AG09319 (cell line): ENCODE data around the gene ZNF692.

Source experiments
- DNase-seq: peaks from one replicate; pipeline ENCODE4 v3.0.0-alpha.2; 2010; ENCODE audit warnings: low read depth; ENCODE audit errors: extremely low read depth
- TF ChIP-seq, protein P1 (sequence below): IDR thresholded peaks from 2 replicates; pipeline ENCODE4 v1.5.1; 2011; ENCODE audit warnings: low read depth, mild to moderate bottlenecking, inconsistent platforms, low read length, moderate library complexity

ZNF692 gene

DNA sequence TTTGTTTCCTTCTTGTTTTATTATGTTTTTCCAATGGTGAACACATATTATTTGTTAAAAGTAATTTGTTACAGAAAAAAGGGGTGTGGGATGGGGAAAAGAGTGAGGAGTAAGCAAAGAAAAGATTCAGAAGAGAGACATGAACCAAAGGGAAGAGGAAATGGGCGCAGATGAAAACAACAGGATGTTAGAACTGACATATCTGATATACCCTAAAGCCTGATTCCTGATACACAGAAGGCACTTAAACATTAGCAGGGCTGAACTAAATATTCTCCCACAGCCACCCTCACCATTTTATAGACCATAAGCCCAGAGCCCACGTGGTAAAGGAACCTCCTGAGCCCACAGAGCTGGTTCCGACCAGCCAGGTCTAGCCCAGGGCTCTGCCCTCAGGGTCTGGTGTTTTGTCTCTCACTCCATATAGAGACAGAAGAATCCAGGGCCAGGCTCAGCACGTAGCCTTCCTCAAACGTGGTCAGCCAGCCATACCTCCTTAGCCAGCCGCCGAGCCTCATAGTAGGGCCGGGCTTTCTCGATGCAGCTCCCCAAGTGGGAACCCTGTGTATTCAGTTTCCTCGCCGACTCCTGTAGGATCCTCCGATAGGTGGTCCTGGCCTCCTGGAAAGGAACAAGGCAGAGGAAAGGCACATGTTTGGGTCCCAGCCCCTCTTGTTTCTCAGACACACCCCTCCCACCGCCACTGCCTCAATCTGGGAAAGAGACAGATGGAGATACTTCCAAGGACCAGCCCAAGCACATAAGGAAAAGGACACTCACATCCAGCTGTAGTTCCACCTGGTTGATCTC is 42.6 kb downstream of the ZNF692 start:
- DNase-seq: no peak
- TF ChIP-seq, protein P1, sequence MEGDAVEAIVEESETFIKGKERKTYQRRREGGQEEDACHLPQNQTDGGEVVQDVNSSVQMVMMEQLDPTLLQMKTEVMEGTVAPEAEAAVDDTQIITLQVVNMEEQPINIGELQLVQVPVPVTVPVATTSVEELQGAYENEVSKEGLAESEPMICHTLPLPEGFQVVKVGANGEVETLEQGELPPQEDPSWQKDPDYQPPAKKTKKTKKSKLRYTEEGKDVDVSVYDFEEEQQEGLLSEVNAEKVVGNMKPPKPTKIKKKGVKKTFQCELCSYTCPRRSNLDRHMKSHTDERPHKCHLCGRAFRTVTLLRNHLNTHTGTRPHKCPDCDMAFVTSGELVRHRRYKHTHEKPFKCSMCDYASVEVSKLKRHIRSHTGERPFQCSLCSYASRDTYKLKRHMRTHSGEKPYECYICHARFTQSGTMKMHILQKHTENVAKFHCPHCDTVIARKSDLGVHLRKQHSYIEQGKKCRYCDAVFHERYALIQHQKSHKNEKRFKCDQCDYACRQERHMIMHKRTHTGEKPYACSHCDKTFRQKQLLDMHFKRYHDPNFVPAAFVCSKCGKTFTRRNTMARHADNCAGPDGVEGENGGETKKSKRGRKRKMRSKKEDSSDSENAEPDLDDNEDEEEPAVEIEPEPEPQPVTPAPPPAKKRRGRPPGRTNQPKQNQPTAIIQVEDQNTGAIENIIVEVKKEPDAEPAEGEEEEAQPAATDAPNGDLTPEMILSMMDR: no peak

- DNase-seq: no peak
- TF ChIP-seq, protein P1: no peak
Observed at GRCh38 chr1:248815407-248816034, 43.4 kb downstream of the ZNF692 start.

- TF ChIP-seq, protein P1: no peak
- no peak for DNase-seq
Observed at GRCh38 chr1:248814351-248814750, 44.5 kb downstream of the ZNF692 start.

DNA sequence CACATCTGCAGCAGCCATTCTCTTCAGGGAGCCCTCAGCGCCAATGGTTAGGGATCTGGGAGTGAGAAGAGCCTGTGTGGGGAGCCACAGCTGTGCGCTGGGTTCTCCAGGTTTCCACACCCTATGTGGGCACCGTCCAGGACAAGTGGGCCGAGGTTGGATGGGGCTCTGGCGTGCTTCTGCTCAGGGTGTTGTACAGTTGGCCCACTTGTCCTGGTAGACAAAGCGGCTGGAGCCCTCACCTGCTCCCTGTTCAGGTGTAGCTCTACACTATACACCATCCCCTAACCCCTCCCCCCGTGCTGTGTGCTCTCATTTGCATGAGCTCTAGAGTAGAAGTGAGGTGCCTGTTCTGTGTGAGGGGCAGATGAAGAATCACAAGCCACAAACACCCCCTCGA is 45.3 kb downstream of the ZNF692 start:
- TF ChIP-seq, protein P1: no peak
- DNase-seq: no peak

GRCh38 chr1:248812736-248813425 is 46.0 kb downstream of the ZNF692 start:
- no peak for DNase-seq
- TF ChIP-seq, protein P1: no peak

DNA sequence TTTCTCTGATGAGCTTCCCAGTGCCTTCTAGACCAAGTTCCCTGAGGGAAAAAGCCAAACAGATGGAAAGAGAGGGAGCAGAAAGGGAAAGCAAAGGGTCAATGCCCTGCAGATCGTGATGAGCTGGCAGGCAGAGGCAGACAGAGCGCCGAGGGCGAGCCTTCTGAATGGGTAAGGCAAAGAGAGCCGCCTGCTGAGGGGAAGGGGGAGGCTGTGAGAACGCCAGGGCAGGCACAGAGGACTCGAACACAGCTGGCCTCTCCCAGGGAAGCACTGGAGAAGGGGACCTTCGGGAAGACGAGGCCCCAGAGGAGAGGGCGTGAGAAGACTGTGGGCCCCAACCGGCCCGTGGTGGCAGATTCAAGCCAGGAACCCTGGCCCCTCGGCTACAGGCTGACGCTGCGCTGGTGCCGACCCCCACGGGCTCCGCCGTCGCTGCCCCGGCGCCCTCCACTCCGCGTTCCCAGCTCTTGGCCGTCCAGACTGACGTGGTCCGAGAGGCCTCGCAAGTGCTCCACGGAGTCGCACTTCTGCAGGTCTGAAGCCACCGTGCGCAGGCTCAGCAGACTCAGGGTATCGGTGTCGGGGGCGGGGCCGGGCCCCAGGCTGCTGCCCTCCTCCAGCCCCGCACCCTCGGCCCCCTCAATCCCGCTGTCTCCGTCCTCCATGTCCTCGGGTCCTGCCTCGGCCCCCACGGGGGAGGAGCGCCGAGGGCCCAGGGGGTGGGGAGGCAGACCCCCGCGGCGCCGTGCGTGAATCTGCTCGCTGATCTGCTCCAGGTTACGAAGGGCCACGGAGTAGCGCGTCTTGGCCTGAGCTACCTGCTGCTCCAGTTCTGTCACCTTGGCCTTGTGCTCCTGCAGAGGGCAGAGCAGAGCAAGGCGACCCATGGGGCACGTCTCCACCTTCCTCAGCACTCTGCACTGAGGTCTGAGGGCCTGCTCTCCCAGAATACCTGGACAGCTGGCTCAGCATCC is 47.1 kb downstream of the ZNF692 start:
- TF ChIP-seq, protein P1: no peak; the same call in 1 of the 2 replicates
- DNase-seq: no peak
